Rectal smooth muscle tissue (tissue), 1 donor: ENCODE results near the gene MYO7A.

Experiments
- H3K27ac ChIP-seq: one replicate; pipeline ENCODE4 v1.7.0; 2013; ENCODE audit warnings: low read depth, low read length, inconsistent platforms
- H3K27me3 ChIP-seq: one replicate; pipeline ENCODE4 v1.7.0; 2013; ENCODE audit warnings: low read length; ENCODE audit not compliant: control insufficient read depth, insufficient read depth
- H3K36me3 ChIP-seq: one replicate; pipeline ENCODE4 v1.7.0; 2013; ENCODE audit warnings: low read length; ENCODE audit not compliant: control insufficient read depth, insufficient read depth
- H3K4me1 ChIP-seq: one replicate; pipeline ENCODE4 v1.7.0; 2013; ENCODE audit warnings: low read length; ENCODE audit not compliant: control insufficient read depth, insufficient read depth
- H3K4me3 ChIP-seq: one replicate; pipeline ENCODE4 v1.7.0; 2013; ENCODE audit warnings: low read length
- H3K9ac ChIP-seq: one replicate; pipeline ENCODE4 v1.7.0; 2013; ENCODE audit warnings: low read length

Gene MYO7A

DNA sequence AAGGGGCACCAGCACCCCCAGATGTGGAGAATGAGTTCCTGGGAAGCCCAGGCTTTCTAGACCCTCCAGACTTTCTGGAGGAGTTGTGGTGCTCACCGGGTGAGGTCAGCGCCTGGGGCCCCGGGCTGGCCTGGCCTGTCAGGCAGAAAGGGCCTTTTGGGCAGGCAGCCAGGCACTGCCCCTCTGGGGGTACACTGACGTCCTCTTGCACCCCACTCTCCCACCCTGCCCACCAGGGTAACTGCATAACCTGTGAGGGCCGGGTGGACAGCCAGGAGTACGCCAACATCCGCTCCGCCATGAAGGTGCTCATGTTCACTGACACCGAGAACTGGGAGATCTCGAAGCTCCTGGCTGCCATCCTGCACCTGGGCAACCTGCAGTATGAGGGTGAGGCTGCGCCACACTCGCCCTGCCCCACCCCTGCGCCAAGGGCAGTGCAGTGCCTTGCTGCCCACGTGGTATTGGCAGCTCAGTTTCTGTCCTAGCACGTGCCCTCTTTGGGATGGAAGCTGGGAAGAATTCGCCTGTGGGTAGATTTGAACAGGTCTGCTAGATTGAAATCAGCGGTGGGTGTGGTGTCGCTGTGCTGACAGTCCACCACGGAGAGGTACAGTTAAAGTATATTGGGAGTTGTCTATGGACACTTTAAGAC is 30.1 kb downstream of the MYO7A start:
- Histone ChIP-seq H3K36me3 (no peaks in the 10 kb centered on the region), H3K27ac (no peak overlapping the region), H3K4me3 (no peak overlapping the region), H3K9ac (no peak overlapping the region), H3K4me1 (no peaks in the 10 kb centered on the region), H3K27me3 (no peaks in the 10 kb centered on the region)

DNA sequence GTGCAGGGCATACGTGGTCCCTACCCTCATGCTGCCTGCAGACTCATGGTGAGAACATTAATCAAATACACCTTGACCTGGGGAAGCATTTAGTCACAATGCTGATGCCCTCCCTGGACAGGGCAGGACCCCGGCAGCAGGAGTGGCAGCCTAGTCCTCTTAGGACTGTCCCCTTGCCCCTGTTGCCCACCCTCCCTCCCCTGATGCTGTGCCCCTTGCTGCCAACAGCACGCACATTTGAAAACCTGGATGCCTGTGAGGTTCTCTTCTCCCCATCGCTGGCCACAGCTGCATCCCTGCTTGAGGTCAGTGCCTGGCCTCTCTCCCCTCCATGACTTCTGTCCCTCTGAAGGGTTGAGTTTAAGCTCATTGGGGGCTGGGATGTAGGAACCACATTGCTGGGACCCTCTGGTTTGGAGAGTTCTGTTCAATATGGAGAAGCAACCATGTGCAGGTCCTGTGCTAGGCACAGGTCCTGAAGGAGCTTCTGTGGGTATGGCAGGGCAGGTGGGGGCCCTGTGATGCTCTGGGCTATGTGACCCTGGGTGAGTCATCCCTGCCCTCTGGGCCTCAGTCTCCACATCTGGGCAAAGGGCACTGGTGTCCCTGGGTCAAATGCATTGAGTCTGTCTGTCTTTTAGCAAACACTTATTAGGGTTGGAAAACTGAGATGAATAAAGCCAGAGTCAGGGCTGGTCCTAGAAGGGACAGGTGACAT is 31.3 kb downstream of the MYO7A start:
- Histone ChIP-seq H3K36me3 (no peaks in the 10 kb centered on the region), H3K9ac (no peak overlapping the region), H3K4me1 (no peaks in the 10 kb centered on the region), H3K27ac (no peak overlapping the region), H3K27me3 (no peaks in the 10 kb centered on the region), H3K4me3 (no peak overlapping the region)

DNA sequence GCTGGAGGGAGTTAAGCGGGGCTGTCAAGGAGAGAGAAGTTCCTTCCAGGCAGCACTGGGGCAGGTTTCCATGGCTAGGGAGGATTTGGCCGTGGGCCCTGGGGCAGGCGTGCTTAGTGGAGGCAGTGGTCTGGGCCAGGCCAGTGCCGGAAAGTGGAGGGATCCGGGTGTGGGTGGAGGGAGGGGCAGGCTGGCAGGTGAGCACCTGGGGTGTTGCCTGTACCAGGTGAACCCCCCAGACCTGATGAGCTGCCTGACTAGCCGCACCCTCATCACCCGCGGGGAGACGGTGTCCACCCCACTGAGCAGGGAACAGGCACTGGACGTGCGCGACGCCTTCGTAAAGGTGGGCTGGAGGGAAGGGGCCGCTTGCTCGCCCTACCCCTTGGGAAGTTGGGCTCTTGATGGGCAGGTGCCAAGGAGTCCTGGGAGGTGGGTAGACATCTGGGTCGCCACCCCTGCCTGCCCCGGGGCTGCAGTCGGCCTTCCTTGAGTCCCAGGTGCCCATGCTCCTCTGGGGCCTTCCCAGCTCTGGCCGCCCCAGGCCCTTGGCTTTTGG is 32.0 kb downstream of the MYO7A start:
- no peaks in the 10 kb centered on the region for H3K27me3 ChIP-seq
- H3K36me3 ChIP-seq, result no peaks in the 10 kb centered on the region
- no peaks in the 10 kb centered on the region for H3K4me1 ChIP-seq
- no peak overlapping the region for H3K4me3 ChIP-seq
- H3K9ac ChIP-seq, result no peak overlapping the region
- no peak overlapping the region for H3K27ac ChIP-seq

DNA sequence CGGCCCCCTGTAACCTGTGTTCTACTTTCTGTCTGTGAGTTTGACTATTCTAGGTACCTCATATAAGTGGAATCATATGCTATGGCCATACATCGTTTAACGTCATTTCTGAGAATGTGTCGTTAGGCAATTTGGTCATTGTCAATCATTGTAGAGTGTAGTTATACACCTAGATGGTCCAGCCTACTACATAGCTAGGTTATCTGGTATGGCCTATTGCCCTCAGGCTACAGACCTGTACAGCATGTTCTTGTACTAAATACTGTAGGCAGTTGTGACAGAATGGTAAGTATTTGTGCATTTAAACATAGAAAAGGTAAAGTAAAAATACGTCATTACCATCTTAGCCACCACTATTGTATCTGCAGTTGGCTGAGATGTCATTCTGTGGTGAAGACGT is 35.2 kb downstream of the MYO7A start:
- H3K27ac ChIP-seq, result no peak overlapping the region
- no peaks in the 10 kb centered on the region for H3K36me3 ChIP-seq
- H3K4me3 ChIP-seq, result no peak overlapping the region
- H3K9ac ChIP-seq, result no peak overlapping the region
- no peaks in the 10 kb centered on the region for H3K27me3 ChIP-seq
- H3K4me1 ChIP-seq, result no peaks in the 10 kb centered on the region

DNA sequence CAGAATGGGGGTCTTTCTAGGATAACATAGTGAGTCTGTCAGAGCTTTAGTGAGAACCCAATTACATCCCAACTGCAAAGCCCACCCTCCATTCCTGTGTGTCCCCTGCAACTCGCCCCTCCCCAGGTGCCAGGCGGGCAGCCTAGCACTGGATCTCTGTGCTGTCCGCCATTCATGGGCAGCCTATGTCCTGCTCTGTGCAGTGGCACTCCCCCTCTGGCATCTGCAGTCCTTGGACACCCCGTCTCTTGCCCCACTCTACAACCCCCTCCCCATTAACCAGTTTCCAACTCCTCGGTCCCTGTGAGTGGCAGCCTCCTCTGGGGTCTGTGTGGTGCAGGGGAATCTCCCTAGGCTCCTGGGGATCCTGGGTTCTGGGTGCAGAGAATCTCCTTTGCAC is 37.0 kb downstream of the MYO7A start:
- H3K27me3 ChIP-seq, result no peaks in the 10 kb centered on the region
- H3K27ac ChIP-seq, result no peak overlapping the region
- H3K36me3 ChIP-seq, result no peaks in the 10 kb centered on the region
- no peaks in the 10 kb centered on the region for H3K4me1 ChIP-seq
- H3K4me3 ChIP-seq, result no peak overlapping the region
- H3K9ac ChIP-seq, result no peak overlapping the region

DNA sequence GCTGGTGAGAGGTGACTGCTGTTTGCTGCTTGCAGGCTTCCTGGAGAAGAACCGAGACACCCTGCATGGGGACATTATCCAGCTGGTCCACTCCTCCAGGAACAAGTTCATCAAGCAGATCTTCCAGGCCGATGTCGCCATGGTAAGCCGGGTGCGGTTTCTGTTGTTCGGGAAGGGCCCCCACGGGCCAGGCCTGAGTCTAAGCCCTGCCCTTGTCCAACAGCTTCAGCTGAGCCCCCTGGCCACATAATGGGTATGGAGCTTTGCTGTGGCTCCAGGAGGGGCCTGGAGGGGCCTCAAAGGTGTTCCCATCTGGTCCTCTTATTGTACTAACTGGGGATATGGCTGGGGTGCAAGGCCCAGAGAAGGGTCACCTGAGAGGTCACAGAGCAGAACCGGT is 38.0 kb downstream of the MYO7A start:
- Histone ChIP-seq H3K27me3 (no peaks in the 10 kb centered on the region), H3K36me3 (no peaks in the 10 kb centered on the region), H3K27ac (no peak overlapping the region), H3K9ac (no peak overlapping the region), H3K4me3 (no peak overlapping the region), H3K4me1 (no peaks in the 10 kb centered on the region)

DNA sequence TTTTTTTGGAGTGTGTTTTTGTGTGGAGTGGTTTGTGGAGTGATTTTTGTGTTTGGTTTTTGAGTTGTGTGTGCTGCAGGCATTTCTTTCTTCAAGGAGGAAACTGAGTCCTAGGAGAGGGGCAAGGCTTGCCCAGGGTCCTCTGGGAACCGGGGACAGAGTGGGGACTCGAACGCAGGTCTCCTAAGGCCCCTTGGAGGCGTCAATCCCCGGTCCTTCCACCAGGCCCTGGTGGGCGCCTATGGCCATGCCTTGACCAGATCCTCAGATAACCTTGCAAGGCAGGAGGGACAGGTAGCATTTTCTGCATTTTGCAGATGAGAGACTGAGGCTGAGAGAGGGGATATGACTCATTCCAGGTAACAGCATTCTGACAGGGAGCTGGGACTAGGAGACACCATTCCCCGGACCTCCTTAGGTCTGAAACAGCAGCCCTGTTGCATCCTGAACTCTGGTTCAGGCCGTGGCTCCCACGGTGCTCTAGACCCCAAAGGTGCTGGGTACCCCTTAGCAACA is 39.1 kb downstream of the MYO7A start:
- H3K27ac ChIP-seq, result no peak overlapping the region
- H3K4me1 ChIP-seq, result no peaks in the 10 kb centered on the region
- no peaks in the 10 kb centered on the region for H3K36me3 ChIP-seq
- no peaks in the 10 kb centered on the region for H3K27me3 ChIP-seq
- no peak overlapping the region for H3K4me3 ChIP-seq
- no peak overlapping the region for H3K9ac ChIP-seq

DNA sequence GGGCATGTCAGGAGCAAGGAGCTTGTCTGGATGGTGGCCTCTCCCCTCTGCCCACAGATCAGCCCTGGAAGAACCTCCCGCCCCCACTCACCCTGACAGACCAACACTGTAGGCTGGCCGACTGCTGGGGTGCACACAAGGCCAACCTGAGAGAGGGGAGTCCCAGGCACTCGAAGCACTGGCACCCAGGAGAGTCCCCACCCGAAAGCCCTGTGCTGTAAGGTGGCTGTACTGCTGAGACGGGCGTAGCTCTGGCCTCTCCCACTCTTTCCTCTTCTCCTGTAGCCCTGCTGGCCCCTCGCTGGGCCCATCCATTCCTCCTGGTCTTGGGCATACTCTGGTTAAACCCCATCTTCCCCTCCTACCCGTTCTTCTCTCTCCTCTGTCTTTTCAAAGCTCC is 39.7 kb downstream of the MYO7A start:
- no peak overlapping the region for H3K4me3 ChIP-seq
- H3K36me3 ChIP-seq, result no peaks in the 10 kb centered on the region
- no peaks in the 10 kb centered on the region for H3K27me3 ChIP-seq
- no peak overlapping the region for H3K27ac ChIP-seq
- no peaks in the 10 kb centered on the region for H3K4me1 ChIP-seq
- H3K9ac ChIP-seq, result no peak overlapping the region

DNA sequence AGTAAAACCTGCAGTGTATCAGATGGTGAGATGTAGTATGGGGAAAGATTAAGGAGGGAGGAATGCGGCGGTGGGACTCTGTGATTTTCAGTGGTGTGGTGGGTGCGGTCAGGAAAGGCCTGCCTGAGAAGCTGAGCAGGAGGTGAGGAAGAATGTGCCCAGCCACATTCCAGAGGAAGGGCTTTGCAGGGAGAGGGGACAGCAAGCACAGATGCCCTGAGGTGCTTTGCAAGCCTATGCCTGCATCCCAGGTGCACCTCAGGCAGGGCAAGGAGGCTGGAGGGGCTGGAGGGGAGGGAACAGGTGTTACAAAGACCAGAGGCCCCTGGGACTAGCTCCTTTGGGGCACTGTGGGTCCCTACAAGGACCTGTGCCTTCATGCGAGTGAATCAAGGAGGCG is 42.1 kb downstream of the MYO7A start:
- Histone ChIP-seq H3K4me1 (no peaks in the 10 kb centered on the region), H3K4me3 (no peak overlapping the region), H3K27ac (no peak overlapping the region), H3K27me3 (no peaks in the 10 kb centered on the region), H3K9ac (no peak overlapping the region), H3K36me3 (no peaks in the 10 kb centered on the region)

DNA sequence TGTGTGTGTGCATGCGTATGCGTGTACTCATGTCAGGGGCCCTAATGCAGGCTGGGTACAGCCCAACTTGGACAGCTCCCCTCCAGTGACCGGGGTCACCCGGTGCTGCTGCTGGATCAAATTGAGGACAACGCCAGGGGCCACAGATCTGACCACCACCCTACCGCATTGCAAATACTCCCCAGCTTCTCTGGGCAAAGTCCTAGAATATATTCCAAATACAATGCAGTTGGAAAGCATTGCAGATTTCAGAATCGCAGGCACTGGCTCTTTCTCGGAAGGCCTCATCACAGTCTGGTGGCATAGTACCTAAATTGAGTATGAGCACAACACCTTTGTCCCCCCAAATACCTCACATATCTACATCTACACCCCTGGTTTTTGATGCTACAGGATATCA is 43.2 kb downstream of the MYO7A start:
- Histone ChIP-seq H3K27me3 (no peaks in the 10 kb centered on the region), H3K36me3 (no peaks in the 10 kb centered on the region), H3K27ac (no peak overlapping the region), H3K4me3 (no peak overlapping the region), H3K4me1 (no peaks in the 10 kb centered on the region), H3K9ac (no peak overlapping the region)

DNA sequence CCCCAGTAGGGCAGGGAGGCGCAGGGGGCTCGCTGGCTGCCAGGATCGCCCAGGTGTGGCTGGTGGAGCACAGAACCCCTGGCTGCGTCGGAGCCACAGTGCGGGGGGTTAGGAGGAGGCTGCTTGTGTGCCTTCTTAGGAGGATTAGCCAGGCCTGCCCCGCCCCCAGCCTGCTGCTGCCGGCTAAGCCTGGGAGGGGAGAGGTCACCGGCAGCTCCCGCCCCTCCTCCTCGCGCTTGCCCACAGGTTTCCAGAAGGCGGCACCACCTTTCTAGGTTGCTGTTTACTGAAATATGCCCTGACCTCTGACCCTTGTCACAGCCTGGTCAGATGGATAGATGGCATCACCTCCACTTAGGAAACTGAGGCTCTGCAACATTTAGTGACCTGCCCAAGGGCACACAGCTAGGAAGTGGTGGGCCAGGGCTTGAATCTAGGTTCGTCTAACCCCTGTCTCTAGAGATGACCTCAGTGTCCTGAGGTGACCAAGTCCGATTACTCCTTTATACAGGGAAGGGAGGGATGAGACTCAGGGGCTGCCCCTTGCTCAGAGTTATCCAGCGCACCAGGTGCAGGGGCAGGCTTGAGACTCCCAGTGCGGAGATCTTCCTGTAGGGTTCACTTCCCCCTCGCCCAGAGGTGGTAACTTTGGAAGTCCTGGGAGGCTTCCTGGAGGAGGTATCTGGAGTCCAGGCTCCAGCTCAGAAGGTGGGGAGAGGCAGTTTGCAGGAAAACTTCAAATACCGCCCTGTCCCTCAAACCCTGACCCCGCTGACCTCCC is 44.0 kb downstream of the MYO7A start:
- Histone ChIP-seq H3K9ac (no peak overlapping the region), H3K36me3 (no peaks in the 10 kb centered on the region), H3K4me1 (no peaks in the 10 kb centered on the region), H3K27ac (no peak overlapping the region), H3K27me3 (no peaks in the 10 kb centered on the region), H3K4me3 (no peak overlapping the region)

DNA sequence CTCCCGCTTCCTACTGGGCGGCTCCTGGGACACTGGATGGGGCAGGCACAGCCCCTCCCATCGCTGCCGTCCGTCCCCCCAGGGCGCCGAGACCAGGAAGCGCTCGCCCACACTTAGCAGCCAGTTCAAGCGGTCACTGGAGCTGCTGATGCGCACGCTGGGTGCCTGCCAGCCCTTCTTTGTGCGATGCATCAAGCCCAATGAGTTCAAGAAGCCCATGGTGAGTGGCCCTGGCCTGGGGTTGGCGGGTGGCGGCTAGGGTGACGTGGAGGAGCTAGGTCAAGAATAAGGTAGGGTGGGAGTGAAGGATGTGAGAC is 44.6 kb downstream of the MYO7A start:
- Histone ChIP-seq H3K27ac (no peak overlapping the region), H3K27me3 (no peaks in the 10 kb centered on the region), H3K9ac (no peak overlapping the region), H3K36me3 (no peaks in the 10 kb centered on the region), H3K4me3 (no peak overlapping the region), H3K4me1 (no peaks in the 10 kb centered on the region)
